Loucy (cell line): Measurements from ENCODE around the gene EML5.

ENCODE experiments used
- H2AFZ ChIP-seq: fragments of 200-600 bp; sonication (generic); 2 replicates; pipeline ENCODE4 v1.6.0; 2016; ENCODE audit warnings: antibody characterized with exemption, mild to moderate bottlenecking, low read length, moderate library complexity
- H3F3A ChIP-seq: fragments of 200-600 bp; 2 replicates; pipeline ENCODE4 v1.6.0; 2016; ENCODE audit warnings: antibody characterized with exemption, low read depth, mild to moderate bottlenecking
- H3K27me3 ChIP-seq: fragments of 200-600 bp; sonication (generic); 2 replicates; pipeline ENCODE4 v1.6.1; 2014; ENCODE audit warnings: low read length, mild to moderate bottlenecking; ENCODE audit not compliant: insufficient read depth, poor library complexity, severe bottlenecking
- H3K36me3 ChIP-seq: fragments of 200-600 bp; sonication (generic); 2 replicates; pipeline ENCODE4 v1.6.1; 2016; ENCODE audit warnings: low read length; ENCODE audit not compliant: insufficient read depth
- H3K4me1 ChIP-seq: fragments of 200-600 bp; sonication (generic); 2 replicates; pipeline ENCODE4 v1.5.1; 2014; ENCODE audit warnings: low read length, mild to moderate bottlenecking; ENCODE audit not compliant: insufficient read depth, poor library complexity, severe bottlenecking
- H3K4me2 ChIP-seq: fragments of 200-600 bp; sonication (generic); 2 replicates; pipeline ENCODE4 v1.6.0; 2014; ENCODE audit warnings: antibody characterized with exemption, low read length, low read depth, mild to moderate bottlenecking; ENCODE audit not compliant: poor library complexity, severe bottlenecking
- H3K4me3 ChIP-seq: fragments of 200-600 bp; sonication (generic); 2 replicates; pipeline ENCODE4 v1.5.1; 2014; ENCODE audit warnings: low read length, mild to moderate bottlenecking, mixed read lengths; ENCODE audit not compliant: poor library complexity, severe bottlenecking
- H3K79me2 ChIP-seq: fragments of 200-600 bp; sonication (generic); 2 replicates; pipeline ENCODE4 v1.6.1; 2014; ENCODE audit warnings: low read length; ENCODE audit not compliant: insufficient read depth
- H3K9ac ChIP-seq: fragments of 200-600 bp; sonication (generic); 2 replicates; pipeline ENCODE4 v1.6.0; 2014; ENCODE audit warnings: mild to moderate bottlenecking, low read depth, low read length, moderate library complexity; ENCODE audit not compliant: poor library complexity, severe bottlenecking
- H3K9me2 ChIP-seq: fragments of 200-600 bp; sonication (generic); replicated peaks from 2 replicates; pipeline ENCODE4 v1.6.1; 2016; ENCODE audit warnings: low read depth, low read length, mixed read lengths
- H3K9me3 ChIP-seq: fragments of 200-600 bp; sonication (generic); 2 replicates; pipeline ENCODE4 v1.6.1; 2014; ENCODE audit warnings: mild to moderate bottlenecking, antibody characterized with exemption, low read length, low read depth; ENCODE audit not compliant: insufficient read depth
- H4K20me1 ChIP-seq: fragments of 200-600 bp; sonication (generic); 2 replicates; pipeline ENCODE4 v1.6.0; 2014; ENCODE audit warnings: antibody characterized with exemption, low read length, mild to moderate bottlenecking; ENCODE audit not compliant: insufficient read depth, poor library complexity, severe bottlenecking
- EZH2phosphoT487 ChIP-seq: fragments of 200-600 bp; IDR thresholded peaks from 2 replicates; pipeline ENCODE4 v1.6.1; 2018; ENCODE audit warnings: antibody characterized with exemption, mild to moderate bottlenecking, moderate library complexity, borderline replicate concordance
- TF ChIP-seq, protein P1 (sequence below): fragments of 200-600 bp; sonication (generic); conservative IDR thresholded peaks from 2 replicates; pipeline ENCODE4 v1.5.1; 2014; ENCODE audit warnings: mild to moderate bottlenecking, antibody characterized with exemption, low read length

Gene EML5

DNA sequence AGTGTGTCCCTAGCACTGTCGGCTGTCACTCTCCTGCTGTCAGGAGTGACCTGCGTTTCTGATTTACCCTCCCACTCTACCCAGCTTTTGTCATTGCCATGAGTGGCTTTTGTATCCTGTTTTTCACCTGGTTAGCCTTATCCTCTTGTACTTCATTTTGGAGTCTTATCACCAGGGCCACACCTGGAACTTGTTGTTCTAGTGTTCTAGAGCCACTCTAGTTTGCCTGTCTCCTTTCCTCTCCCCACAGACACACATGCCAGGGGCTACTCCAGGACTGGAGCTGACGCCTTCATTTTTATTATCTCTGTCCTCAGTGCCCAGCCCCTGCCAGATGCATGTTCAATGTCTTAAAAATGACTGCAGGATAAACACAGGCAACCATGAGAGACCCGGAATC lies 195.7 kb downstream of the EML5 start:
- H3K9me2 ChIP-seq = no peaks in the 10 kb centered on the region
- H2AFZ ChIP-seq = no peak overlapping the region
- H4K20me1 ChIP-seq = no peaks in the 10 kb centered on the region
- TF ChIP-seq, protein P1, sequence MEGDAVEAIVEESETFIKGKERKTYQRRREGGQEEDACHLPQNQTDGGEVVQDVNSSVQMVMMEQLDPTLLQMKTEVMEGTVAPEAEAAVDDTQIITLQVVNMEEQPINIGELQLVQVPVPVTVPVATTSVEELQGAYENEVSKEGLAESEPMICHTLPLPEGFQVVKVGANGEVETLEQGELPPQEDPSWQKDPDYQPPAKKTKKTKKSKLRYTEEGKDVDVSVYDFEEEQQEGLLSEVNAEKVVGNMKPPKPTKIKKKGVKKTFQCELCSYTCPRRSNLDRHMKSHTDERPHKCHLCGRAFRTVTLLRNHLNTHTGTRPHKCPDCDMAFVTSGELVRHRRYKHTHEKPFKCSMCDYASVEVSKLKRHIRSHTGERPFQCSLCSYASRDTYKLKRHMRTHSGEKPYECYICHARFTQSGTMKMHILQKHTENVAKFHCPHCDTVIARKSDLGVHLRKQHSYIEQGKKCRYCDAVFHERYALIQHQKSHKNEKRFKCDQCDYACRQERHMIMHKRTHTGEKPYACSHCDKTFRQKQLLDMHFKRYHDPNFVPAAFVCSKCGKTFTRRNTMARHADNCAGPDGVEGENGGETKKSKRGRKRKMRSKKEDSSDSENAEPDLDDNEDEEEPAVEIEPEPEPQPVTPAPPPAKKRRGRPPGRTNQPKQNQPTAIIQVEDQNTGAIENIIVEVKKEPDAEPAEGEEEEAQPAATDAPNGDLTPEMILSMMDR = no peak
- TF ChIP-seq EZH2phosphoT487 = no peak
- no peaks in the 10 kb centered on the region for H3K4me1 ChIP-seq
- H3F3A ChIP-seq = no peaks in the 10 kb centered on the region
- no peak overlapping the region for H3K9ac ChIP-seq
- H3K4me2 ChIP-seq = no peak overlapping the region
- no peak overlapping the region for H3K4me3 ChIP-seq
- no peaks in the 10 kb centered on the region for H3K27me3 ChIP-seq
- H3K79me2 ChIP-seq = no peaks in the 10 kb centered on the region
- H3K9me3 ChIP-seq = no peaks in the 10 kb centered on the region
- H3K36me3 ChIP-seq = peaks cover 52% of the 10 kb centered on the region

DNA sequence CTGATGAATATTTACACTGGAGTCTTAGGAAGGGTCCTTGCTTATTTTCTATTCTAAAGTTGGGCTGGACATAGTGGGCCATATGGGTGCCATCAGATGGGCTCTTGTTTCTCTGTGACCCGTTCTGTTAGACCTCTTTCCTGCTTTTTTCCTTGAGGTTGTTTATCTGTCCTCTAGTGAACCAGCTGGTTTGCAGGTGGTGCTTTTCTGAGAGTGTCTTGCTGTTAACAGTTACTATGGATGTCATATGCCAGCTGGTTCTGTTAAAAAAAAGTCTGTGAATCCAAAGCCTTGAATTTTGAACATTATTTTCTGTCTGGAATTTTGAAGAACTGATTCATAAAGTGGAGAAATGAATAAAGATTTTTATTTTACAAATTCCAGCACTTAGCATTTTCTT lies 200.7 kb downstream of the EML5 start:
- no peaks in the 10 kb centered on the region for H3K9me2 ChIP-seq
- H3K36me3 ChIP-seq = peaks cover 31% of the 10 kb centered on the region; the same call in 1 of the 2 replicates
- no peaks in the 10 kb centered on the region for H3K27me3 ChIP-seq
- no peaks in the 10 kb centered on the region for H4K20me1 ChIP-seq
- H3K4me1 ChIP-seq = no peaks in the 10 kb centered on the region
- H3K79me2 ChIP-seq = no peaks in the 10 kb centered on the region
- H3K4me3 ChIP-seq = no peak overlapping the region
- H3F3A ChIP-seq = no peaks in the 10 kb centered on the region
- TF ChIP-seq EZH2phosphoT487 = no peak
- TF ChIP-seq, protein P1 = no peak
- no peak overlapping the region for H3K4me2 ChIP-seq
- H3K9me3 ChIP-seq = no peaks in the 10 kb centered on the region
- no peak overlapping the region for H3K9ac ChIP-seq
- no peak overlapping the region for H2AFZ ChIP-seq

DNA sequence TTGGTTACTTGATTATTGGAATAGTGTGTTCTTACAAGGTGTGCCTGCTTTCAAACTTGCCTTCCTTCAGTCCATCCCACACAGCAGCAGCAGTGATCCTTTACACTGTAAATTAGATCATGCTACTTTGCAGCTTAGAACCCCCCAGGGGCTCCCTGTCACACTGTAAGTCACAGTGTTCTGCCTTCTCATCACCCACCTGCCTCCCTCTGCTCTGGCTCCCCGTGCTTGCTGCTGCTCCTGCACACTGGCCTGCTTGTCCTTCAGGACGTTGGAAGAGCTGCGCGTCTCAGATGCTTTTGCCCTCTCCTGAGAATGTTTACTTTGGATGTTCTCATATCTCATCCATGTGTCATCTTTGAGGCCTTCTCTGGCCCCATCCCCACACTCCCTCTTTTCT lies 202.6 kb downstream of the EML5 start:
- Histone ChIP-seq H3K4me3 (no peak overlapping the region), H3K36me3 (peaks cover 38% of the 10 kb centered on the region; the same call in 1 of the 2 replicates), H3K9me3 (no peaks in the 10 kb centered on the region; the same call in 1 of the 2 replicates), H3K79me2 (no peaks in the 10 kb centered on the region), H3F3A (no peaks in the 10 kb centered on the region), H3K4me2 (no peak overlapping the region), H3K4me1 (no peaks in the 10 kb centered on the region), H2AFZ (no peak overlapping the region), H3K9me2 (no peaks in the 10 kb centered on the region), H3K27me3 (no peaks in the 10 kb centered on the region), H4K20me1 (no peaks in the 10 kb centered on the region), H3K9ac (no peak overlapping the region)
- TF ChIP-seq, protein P1 = no peak
- no peak for TF ChIP-seq EZH2phosphoT487
